GM23338 (cell line): ENCODE measurements around the gene TLE1.
"Not testable (repeated sequence)": the region's sequence is repeated elsewhere in the genome, so short reads cannot be mapped to it uniquely, and the experiment has no call there.

Source experiments
- CTCF ChIP-seq, 2 experiments: fragments of 200-600 bp in 1 of 2; sonication (generic) in 1 of 2; conservative IDR thresholded peaks; 2 replicates each; pipeline versions ENCODE4 v1.5.1 to v1.6.1; 2016 to 2017; ENCODE audit warnings: antibody characterized with exemption in 2 of 2, low read depth in 2 of 2, mild to moderate bottlenecking in 2 of 2, moderate library complexity in 1 of 2
- EZH2 ChIP-seq: fragments of 200-600 bp; sonication (generic); IDR thresholded peaks from one replicate; pipeline ENCODE4 v1.8.0; 2017; ENCODE audit warnings: antibody characterized with exemption, mild to moderate bottlenecking, low read depth; ENCODE audit not compliant: unreplicated experiment
- POLR2AphosphoS5 ChIP-seq: IDR thresholded peaks from 2 replicates; pipeline ENCODE4 v1.6.1; 2016; ENCODE audit warnings: antibody characterized with exemption, low read depth

GRCh38 chr9:81595293-81595692 lies 94.1 kb downstream of the TLE1 start:
- not testable (repeated sequence) for TF ChIP-seq CTCF (conservative IDR thresholded peaks at IDR 0.05; ENCODE audit: low read depth in 2 of 2); POLR2AphosphoS5; EZH2
